GM13976 (cell line): ENCODE measurements around the gene CDC42EP2.
"Not testable (repeated sequence)": the region's sequence is repeated elsewhere in the genome, so short reads cannot be mapped to it uniquely, and the experiment has no call there.

ENCODE experiments used
- DNase-seq: peaks from one replicate; pipeline ENCODE4 v3.0.0; 2012; ENCODE audit warnings: low spot score
- in situ Hi-C: fragments of 300-500 bp; cut with MboI; formaldehyde crosslinking; loops from one replicate; pipeline ENCODE4 v1.12.0; 2022; ENCODE audit warnings: low sequenced_read_pairs, mixed read lengths, inconsistent platforms; ENCODE audit not compliant: unreplicated experiment
- TF ChIP-seq, protein P1 (sequence below): IDR thresholded peaks from 2 replicates; pipeline ENCODE4 v1.5.1; 2012; ENCODE audit warnings: borderline replicate concordance, mild to moderate bottlenecking; ENCODE audit not compliant: insufficient read depth; ENCODE audit errors: extremely low read depth, missing control alignments, control extremely low read depth

The CDC42EP2 gene

DNA sequence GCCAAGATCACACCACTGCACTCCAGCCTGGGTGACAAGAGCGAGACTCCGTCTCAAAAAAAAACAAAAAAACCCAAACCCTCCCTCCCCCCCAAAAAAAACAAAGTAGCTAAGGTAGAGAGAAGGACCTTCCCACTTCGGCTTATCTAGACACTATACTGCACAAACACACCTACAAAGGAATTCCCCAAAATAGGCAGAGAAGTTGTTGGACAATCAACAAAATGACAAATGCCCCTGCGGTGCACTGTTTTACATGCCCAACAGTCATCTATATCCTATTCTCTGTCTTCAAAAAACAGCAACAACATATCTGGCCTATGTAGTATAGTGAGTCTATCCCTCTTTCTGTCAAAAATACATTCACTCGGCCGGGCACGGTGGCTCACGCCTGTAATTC, 12.4 kb downstream of the CDC42EP2 start:
- TF ChIP-seq, protein P1, sequence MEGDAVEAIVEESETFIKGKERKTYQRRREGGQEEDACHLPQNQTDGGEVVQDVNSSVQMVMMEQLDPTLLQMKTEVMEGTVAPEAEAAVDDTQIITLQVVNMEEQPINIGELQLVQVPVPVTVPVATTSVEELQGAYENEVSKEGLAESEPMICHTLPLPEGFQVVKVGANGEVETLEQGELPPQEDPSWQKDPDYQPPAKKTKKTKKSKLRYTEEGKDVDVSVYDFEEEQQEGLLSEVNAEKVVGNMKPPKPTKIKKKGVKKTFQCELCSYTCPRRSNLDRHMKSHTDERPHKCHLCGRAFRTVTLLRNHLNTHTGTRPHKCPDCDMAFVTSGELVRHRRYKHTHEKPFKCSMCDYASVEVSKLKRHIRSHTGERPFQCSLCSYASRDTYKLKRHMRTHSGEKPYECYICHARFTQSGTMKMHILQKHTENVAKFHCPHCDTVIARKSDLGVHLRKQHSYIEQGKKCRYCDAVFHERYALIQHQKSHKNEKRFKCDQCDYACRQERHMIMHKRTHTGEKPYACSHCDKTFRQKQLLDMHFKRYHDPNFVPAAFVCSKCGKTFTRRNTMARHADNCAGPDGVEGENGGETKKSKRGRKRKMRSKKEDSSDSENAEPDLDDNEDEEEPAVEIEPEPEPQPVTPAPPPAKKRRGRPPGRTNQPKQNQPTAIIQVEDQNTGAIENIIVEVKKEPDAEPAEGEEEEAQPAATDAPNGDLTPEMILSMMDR, result no peak
- no peak for DNase-seq
- in situ Hi-C loops, result no loop called here

DNA sequence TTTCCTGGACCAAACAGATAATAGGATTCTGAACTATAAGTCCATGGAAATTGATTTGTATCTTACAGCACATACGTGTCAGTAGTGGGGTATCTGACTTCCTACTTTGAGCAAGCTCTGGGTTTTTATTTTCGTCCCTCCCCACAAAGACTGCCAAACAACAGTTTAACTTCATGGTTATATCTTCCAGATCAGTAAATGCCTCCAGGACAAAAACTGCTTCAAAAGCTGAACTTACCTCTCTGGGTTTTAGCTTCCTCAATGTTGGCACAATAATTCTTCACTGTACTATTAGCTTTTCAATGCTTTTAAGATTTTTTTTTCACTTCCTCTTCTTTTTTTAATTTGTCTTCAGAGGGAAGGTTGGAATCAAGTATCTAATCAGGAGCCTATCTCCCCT, 14.8 kb downstream of the CDC42EP2 start:
- TF ChIP-seq, protein P1, result no peak
- no peak for DNase-seq
- in situ Hi-C loops, result no loop called here

DNA sequence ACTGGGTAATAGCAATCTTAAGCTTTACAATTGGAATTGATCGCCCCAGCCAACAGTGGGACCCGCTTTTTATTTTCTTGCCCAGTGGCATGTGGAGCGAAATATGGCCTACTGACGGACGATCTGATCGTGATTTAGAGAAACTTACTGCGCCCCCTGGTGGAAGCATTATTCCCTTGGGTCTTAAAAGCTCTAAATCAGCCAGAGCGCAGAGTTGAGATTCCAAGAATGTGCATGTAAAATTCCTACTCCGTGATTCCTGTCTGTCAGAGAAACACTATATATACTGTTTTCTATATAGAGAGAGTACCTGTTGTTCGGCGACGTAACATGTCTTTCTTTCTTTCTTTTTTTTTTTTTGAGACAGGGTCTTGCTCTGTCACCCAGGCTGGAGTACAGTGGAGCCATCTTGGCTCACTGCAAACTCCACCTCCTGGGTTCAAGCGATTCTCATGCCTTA, 15.3 kb downstream of the CDC42EP2 start:
- peak; percentile 72 for DNase-seq
- in situ Hi-C loops, result no loop called here
- TF ChIP-seq, protein P1, result peak; percentile 61

DNA sequence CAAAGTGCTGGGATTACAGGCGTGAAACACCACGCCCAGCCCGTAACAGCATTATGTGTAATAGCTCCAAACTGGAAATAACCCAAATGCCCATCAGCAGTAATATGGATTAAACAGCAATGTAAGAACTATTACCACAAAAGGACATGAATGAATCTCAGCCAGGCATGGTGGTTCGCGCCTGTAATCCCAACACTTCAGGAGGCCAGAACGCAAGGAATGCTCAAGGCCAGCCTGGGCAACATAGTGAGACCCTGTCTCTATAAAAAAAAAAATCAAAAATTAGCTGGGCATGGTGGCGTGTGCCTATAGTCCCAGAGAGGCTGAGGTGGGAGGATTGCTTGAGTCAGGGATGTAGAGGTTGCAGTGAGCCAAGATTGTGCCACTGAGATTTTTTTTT, 15.9 kb downstream of the CDC42EP2 start:
- no peak for DNase-seq
- in situ Hi-C loops, result no loop called here
- TF ChIP-seq, protein P1, result no peak

DNA sequence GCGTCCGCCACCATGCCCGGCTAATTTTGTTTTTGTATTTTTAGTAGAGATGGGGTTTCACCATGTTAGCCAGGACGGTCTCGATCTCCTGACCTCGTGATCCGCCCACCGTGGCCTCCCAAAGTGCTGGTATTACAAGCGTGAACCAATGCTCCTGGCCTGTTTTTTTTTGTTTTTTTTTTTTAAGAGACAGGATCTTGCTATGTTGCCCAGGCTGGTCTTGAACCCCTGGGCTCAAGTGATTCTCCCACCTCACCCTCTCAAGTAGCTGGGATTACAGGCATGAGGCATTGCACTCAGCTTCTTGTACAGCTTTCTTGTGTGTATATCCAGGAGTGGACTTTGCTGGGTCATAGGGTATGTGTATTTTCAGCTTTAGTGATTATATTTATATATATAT, 17.9 kb downstream of the CDC42EP2 start:
- DNase-seq, in situ Hi-C loops: not testable (repeated sequence)

DNA sequence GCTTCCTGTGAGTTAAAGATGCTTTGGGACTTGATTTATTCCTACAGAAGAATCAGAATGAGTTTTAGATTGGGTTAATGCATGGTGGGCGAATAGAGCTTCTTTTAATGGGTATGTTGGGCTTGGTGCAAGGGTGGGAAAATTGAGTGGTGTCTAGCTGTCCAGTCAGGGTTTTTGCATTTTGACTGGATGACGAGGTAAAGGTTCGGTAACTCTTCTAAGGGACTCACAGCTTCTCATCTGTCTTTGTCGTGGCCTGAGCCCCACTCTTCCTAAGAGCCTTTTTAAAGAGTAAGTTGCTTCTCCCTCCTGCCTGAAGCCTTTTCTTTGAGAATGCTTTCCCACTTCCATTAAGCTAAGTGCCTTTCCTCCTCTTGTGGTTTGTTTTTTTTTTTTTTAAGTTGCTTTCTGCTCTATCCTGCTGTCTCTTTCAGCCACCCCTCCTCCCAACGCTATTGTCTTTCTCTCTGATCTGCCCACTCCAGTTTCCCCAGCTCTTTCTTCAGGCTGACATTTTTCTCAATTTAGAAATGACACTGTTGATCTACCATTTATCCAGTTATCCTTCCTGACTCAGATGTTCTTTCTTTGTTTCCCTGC, 20.1 kb downstream of the CDC42EP2 start:
- in situ Hi-C loops, result no loop called here

DNA sequence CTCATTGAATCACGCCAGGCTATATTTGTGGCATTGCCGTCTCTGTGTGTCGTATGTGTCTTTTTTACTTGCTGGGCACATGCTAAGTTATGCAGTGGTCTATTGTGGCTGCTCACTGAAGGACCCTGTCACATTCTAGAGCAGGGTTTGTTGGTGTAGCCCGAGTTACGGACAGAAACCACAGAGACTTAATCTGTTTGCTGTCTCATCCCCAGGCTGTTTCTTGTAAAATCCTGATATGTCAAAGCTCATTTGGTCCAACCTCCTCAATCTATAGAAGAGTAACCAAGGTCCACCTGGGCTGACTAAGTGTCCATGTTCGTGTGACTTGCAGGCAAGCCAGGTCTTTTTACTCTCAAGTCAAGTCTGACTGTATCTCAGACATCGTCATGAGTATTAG, 24.0 kb downstream of the CDC42EP2 start:
- no peak for DNase-seq
- in situ Hi-C loops, result no loop called here
- TF ChIP-seq, protein P1, result no peak

More for the DNA sequence above, 20.1 kb downstream of the CDC42EP2 start:
- no peak for DNase-seq
- TF ChIP-seq, protein P1, result no peak
